Chondrocyte (in vitro differentiated cells): ENCODE measurements around the gene RABEPK. TPM values are rescaled to one million over a fixed set of nuclear protein-coding genes. Genes with fewer than 3 reads are reported as not detected.

Source experiments
- DNase-seq: peaks from one replicate; pipeline ENCODE4 v3.0.0; 2021; ENCODE audit warnings: mixed read lengths, low spot score
- H3K27ac Mint-ChIP-seq: one replicate; pipeline ENCODE4 v1.8.0; 2021; ENCODE audit warnings: mild to moderate bottlenecking, moderate library complexity, mixed read lengths; ENCODE audit not compliant: unreplicated experiment
- H3K27me3 Mint-ChIP-seq: 2 replicates; pipeline ENCODE4 v1.8.0; 2021; ENCODE audit warnings: low read depth, mixed read lengths
- H3K36me3 Mint-ChIP-seq: 2 replicates; pipeline ENCODE4 v1.8.0; 2021; ENCODE audit warnings: low read depth, mixed read lengths
- H3K4me1 Mint-ChIP-seq: 2 replicates; pipeline ENCODE4 v1.8.0; 2021; ENCODE audit warnings: low read depth, mild to moderate bottlenecking, mixed read lengths
- H3K4me3 Mint-ChIP-seq: one replicate; pipeline ENCODE4 v1.8.0; 2021; ENCODE audit warnings: mild to moderate bottlenecking, moderate library complexity, mixed read lengths; ENCODE audit not compliant: unreplicated experiment
- H3K9me3 Mint-ChIP-seq: 2 replicates; pipeline ENCODE4 v1.8.0; 2021; ENCODE audit warnings: low read depth, mixed read lengths
- CTCF ChIP-seq: fragments of 200-600 bp; sonication (generic); IDR thresholded peaks from 2 replicates; pipeline ENCODE4 v1.5.0; 2021; ENCODE audit warnings: antibody characterized with exemption, mild to moderate bottlenecking, moderate library complexity
- total RNA-seq: library from RNA; stranded (reverse); gene quantifications from 3 replicates; pipeline ENCODE4 v1.2.1, GENCODE V29; 2021

RABEPK gene
- total RNA-seq, 1 donor from 2014 or later, result 27.0 TPM

- peak overlapping the region; percentile 91 for H3K27ac Mint-ChIP-seq
- H3K4me1 Mint-ChIP-seq, result peaks cover 50% of the 10 kb centered on the region
- no peaks in the 10 kb centered on the region for H3K9me3 Mint-ChIP-seq
- H3K27me3 Mint-ChIP-seq, result no peaks in the 10 kb centered on the region
- TF ChIP-seq CTCF, result no peak
- peaks cover 5% of the 10 kb centered on the region for H3K36me3 Mint-ChIP-seq
- no peak for DNase-seq
- peak overlapping the region; percentile 19 for H3K4me3 Mint-ChIP-seq
These were observed 68.2 kb downstream of the RABEPK start for GRCh38 chr9:125268394-125269013.

- Mint-ChIP-seq H3K4me3 (peak overlapping the region; percentile 6), H3K9me3 (no peaks in the 10 kb centered on the region), H3K36me3 (peaks cover 3% of the 10 kb centered on the region), H3K27me3 (no peaks in the 10 kb centered on the region), H3K4me1 (peaks cover 48% of the 10 kb centered on the region), H3K27ac (peak overlapping the region; percentile 89)
- TF ChIP-seq CTCF, result no peak
- DNase-seq, result no peak
These were observed 68.7 kb downstream of the RABEPK start for GRCh38 chr9:125269014-125269397.

- Mint-ChIP-seq H3K4me3 (no peak overlapping the region), H3K36me3 (no peaks in the 10 kb centered on the region), H3K27ac (peak overlapping the region; percentile 23), H3K4me1 (peaks cover 43% of the 10 kb centered on the region), H3K27me3 (no peaks in the 10 kb centered on the region), H3K9me3 (no peaks in the 10 kb centered on the region)
- no peak for TF ChIP-seq CTCF
- no peak for DNase-seq
These were observed 70.7 kb downstream of the RABEPK start for GRCh38 chr9:125271081-125271480.

GRCh38 chr9:125272697-125273096 is 72.4 kb downstream of the RABEPK start:
- H3K36me3 Mint-ChIP-seq, result no peaks in the 10 kb centered on the region

GRCh38 chr9:125276771-125277170 is 76.4 kb downstream of the RABEPK start:
- no peak overlapping the region for H3K4me3 Mint-ChIP-seq
- H3K4me1 Mint-ChIP-seq, result peaks cover 37% of the 10 kb centered on the region
- H3K27me3 Mint-ChIP-seq, result no peaks in the 10 kb centered on the region
- H3K9me3 Mint-ChIP-seq, result no peaks in the 10 kb centered on the region
- H3K36me3 Mint-ChIP-seq, result no peaks in the 10 kb centered on the region
- no peak for TF ChIP-seq CTCF
- DNase-seq, result no peak
- no peak overlapping the region for H3K27ac Mint-ChIP-seq

More at GRCh38 chr9:125272697-125273096, 72.4 kb downstream of the RABEPK start:
- no peak for DNase-seq
- H3K4me1 Mint-ChIP-seq, result peaks cover 56% of the 10 kb centered on the region
- no peak overlapping the region for H3K4me3 Mint-ChIP-seq
- no peaks in the 10 kb centered on the region for H3K9me3 Mint-ChIP-seq
- no peaks in the 10 kb centered on the region for H3K27me3 Mint-ChIP-seq
- peak overlapping the region; percentile 66 for H3K27ac Mint-ChIP-seq
- TF ChIP-seq CTCF, result no peak
